ENCODE data around the gene AP1G2. TPM values are rescaled to one million over a fixed set of nuclear protein-coding genes. Genes with fewer than 3 reads are reported as not detected.

AP1G2 gene
- total and polyA plus RNA-seq, 2 of the 13 experiments (the other 11 are each of a cell fraction or from before 2014, with no cell fraction given): 96.9 to 611 TPM

GRCh38 chr14:23582906-23583760, 15.5 kb upstream of the AP1G2 start (continued):
- TF ChIP-seq E2F1 (CRISPR knock-in tag; IDR thresholded peaks at IDR 0.05): no peak
- no peak for TF ChIP-seq SRSF9 (IDR thresholded peaks at IDR 0.05; ENCODE audit: borderline replicate concordance, insufficient read depth, low read depth, low read length, poor library complexity, severe bottlenecking)
- TF ChIP-seq ZFP91 (CRISPR knock-in tag; IDR thresholded peaks at IDR 0.05; ENCODE audit: borderline replicate concordance): no peak
- TF ChIP-seq CEBPG (CRISPR knock-in tag; IDR thresholded peaks at IDR 0.05): no peak
- peak; percentile 21; the same call in 1 of the 2 replicates for TF ChIP-seq TOPORS (CRISPR knock-in tag; IDR thresholded peaks at IDR 0.05)
- 0 out of 2 replicates have a peak, but pooled peaks have one; percentile 44 for TF ChIP-seq IRX3 (CRISPR knock-in tag; IDR thresholded peaks at IDR 0.05; ENCODE audit: borderline replicate concordance, low read depth)
- 0 out of 2 replicates have a peak, but pooled peaks have one; percentile 17 for TF ChIP-seq ZHX2 (IDR thresholded peaks at IDR 0.05; ENCODE audit: low read depth)
- no peak; the same call in 1 of the 2 replicates for TF ChIP-seq ZHX2 (CRISPR knock-in tag; IDR thresholded peaks at IDR 0.05; ENCODE audit: borderline replicate concordance)
- TF ChIP-seq ZNF276 (CRISPR knock-in tag; IDR thresholded peaks at IDR 0.05; ENCODE audit: low read depth): no peak
- no peak for TF ChIP-seq SSRP1 (CRISPR knock-in tag; IDR thresholded peaks at IDR 0.05)
- TF ChIP-seq ZNF800 (CRISPR knock-in tag; IDR thresholded peaks at IDR 0.05): no peak
- TF ChIP-seq MTERF4 (CRISPR knock-in tag; IDR thresholded peaks at IDR 0.05): no peak
- TF ChIP-seq ZBTB21 (CRISPR knock-in tag; IDR thresholded peaks at IDR 0.05): peak; percentile 70; the same call in 1 of the 2 replicates
- TF ChIP-seq ZBTB7B (CRISPR knock-in tag; IDR thresholded peaks at IDR 0.05): no peak
